Ovary (tissue), 9 donors: ENCODE data around the gene NEDD4L. TPM values are rescaled to one million over a fixed set of nuclear protein-coding genes. Genes with fewer than 3 reads are reported as not detected.

Source experiments
- DNase-seq, 5 donors: peaks; one replicate each; pipeline ENCODE4 v3.0.0-alpha.2; 2019 to 2020
- H3K27ac ChIP-seq, 2 donors: fragments of 200-600 bp; one replicate each; pipeline versions ENCODE4 v1.5.1 to v1.8.0; 2019 to 2022
- H3K27me3 ChIP-seq: fragments of 200-600 bp; one replicate; pipeline ENCODE4 v1.8.0; 2022
- H3K36me3 ChIP-seq: fragments of 200-600 bp; sonication (generic); one replicate; pipeline ENCODE4 v1.5.1; 2019
- H3K4me1 ChIP-seq: one replicate; pipeline ENCODE4 v1.8.1; 2013; ENCODE audit warnings: mild to moderate bottlenecking, moderate library complexity; ENCODE audit not compliant: insufficient read depth
- H3K4me3 ChIP-seq: fragments of 200-600 bp; sonication (generic); one replicate; pipeline ENCODE4 v1.5.1; 2017
- H3K9me3 ChIP-seq, 2 donors: fragments of 200-600 bp in 1 of 2; sonication (generic) in 1 of 2; one replicate each; pipeline versions ENCODE4 v1.5.1 to v1.8.1; 2013 to 2019; ENCODE audit warnings: mild to moderate bottlenecking in 1 of 2, moderate library complexity in 1 of 2
- EP300 ChIP-seq: sonication (generic); formaldehyde crosslinking; IDR thresholded peaks from one replicate; pipeline ENCODE4 v1.6.1; 2017; ENCODE audit warnings: antibody characterized with exemption
- POLR2A ChIP-seq: fragments of 450-650 bp; IDR thresholded peaks from one replicate; pipeline ENCODE4 v1.6.1; 2017; ENCODE audit warnings: antibody characterized with exemption, mild to moderate bottlenecking, moderate library complexity
- WGBS, 3 donors: extraction: QIAGEN DNeasy Blood & Tissue Kit in 1 of 3; methylation state at CpG; one replicate each; pipeline versions ENCODE4 v1.1.5 to v1.1.7; 2013 to 2017; 5-methylcytosine and 5-hydroxymethylcytosine counted together
- intact Hi-C, 4 donors: fragments of 100-400 bp; cut with DNase I; formaldehyde crosslinking; loops; one replicate each; pipeline versions ENCODE4 v1.11.0 to v1.15.1; 2022 to 2023
- polyA plus RNA-seq, 2 donors: library from polyadenylated mRNA; stranded (reverse); fragments of 200-250 nt in 1 of 2; fragments of 350-450 nt in 1 of 2; fragmentation: Illumina TruSeq in 1 of 2; extraction: RNeasy Lipid Tissue Mini Kit (QIAGEN cat#74804) in 1 of 2; gene quantifications; one replicate each; pipeline ENCODE4 v1.2.3, GENCODE V29; 2013 to 2014
- total RNA-seq, 7 donors: library from RNA; depleted of rRNA in 2 of 7; stranded (reverse); fragments of >200 nt in 2 of 7; fragmentation: NEBNext Ultra II Directional in 3 of 7; extraction: Animal tissue kit (Norgen Biotek cat#: 25700) in 3 of 7; gene quantifications; one replicate each; pipeline versions ENCODE4 v1.1.0 to v1.2.4, GENCODE V29; 2016 to 2023
- TF ChIP-seq, protein P1 (sequence below), 3 donors: fragments of 450-650 bp in 2 of 3; fragments of 200-600 bp in 1 of 3; IDR thresholded peaks; one replicate each; pipeline versions ENCODE4 v1.5.1 to v1.8.0; 2016 to 2022; ENCODE audit warnings: antibody characterized with exemption in 3 of 3, mild to moderate bottlenecking in 1 of 3
- donor health status: DM: no; HTN: no; CAD: no; lungs with moderate emphysema.
- donor health status: DM: no; HTN: no; CAD: no.
- donor health status: Bipolar disorder and iron deficiency.
- donor health status: DM: yes; HTN: yes; CAD: no.
- donor health status: DM: no; HTN: no; CAD: no.
- donor health status: DM: yes; HTN: yes; CAD: no.

Gene NEDD4L
- total and polyA plus RNA-seq, 9 donors, result 11.0 to 75.2 (median 18.2) TPM

- DNase-seq, result no peak
- Histone ChIP-seq H3K36me3 (no peaks in the 10 kb centered on the region), H3K4me3 (no peak overlapping the region), H3K4me1 (peaks cover 2% of the 10 kb centered on the region), H3K9me3 (no peaks in the 10 kb centered on the region), H3K27me3 (no peaks in the 10 kb centered on the region), H3K27ac (no peak overlapping the region)
- intact Hi-C loops, result no loop called here
- TF ChIP-seq POLR2A, result no peak
- no peak for TF ChIP-seq EP300
- TF ChIP-seq, protein P1, sequence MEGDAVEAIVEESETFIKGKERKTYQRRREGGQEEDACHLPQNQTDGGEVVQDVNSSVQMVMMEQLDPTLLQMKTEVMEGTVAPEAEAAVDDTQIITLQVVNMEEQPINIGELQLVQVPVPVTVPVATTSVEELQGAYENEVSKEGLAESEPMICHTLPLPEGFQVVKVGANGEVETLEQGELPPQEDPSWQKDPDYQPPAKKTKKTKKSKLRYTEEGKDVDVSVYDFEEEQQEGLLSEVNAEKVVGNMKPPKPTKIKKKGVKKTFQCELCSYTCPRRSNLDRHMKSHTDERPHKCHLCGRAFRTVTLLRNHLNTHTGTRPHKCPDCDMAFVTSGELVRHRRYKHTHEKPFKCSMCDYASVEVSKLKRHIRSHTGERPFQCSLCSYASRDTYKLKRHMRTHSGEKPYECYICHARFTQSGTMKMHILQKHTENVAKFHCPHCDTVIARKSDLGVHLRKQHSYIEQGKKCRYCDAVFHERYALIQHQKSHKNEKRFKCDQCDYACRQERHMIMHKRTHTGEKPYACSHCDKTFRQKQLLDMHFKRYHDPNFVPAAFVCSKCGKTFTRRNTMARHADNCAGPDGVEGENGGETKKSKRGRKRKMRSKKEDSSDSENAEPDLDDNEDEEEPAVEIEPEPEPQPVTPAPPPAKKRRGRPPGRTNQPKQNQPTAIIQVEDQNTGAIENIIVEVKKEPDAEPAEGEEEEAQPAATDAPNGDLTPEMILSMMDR (IDR thresholded peaks at IDR 0.05), result no peak
- 67 to 81% (median 78%) methylated on average over 3 of the region's 3 CpGs for WGBS, 3 donors
Observed at GRCh38 chr18:58069721-58070292, 25.8 kb downstream of the NEDD4L start.

- no peak overlapping the region for H3K4me3 ChIP-seq
- no peaks in the 10 kb centered on the region for H3K36me3 ChIP-seq
- DNase-seq, result no peak
- TF ChIP-seq, protein P1 (IDR thresholded peaks at IDR 0.05), result no peak
- no peaks in the 10 kb centered on the region for H3K27me3 ChIP-seq
- H3K27ac ChIP-seq, result no peak overlapping the region
- intact Hi-C loops, result no loop called here
- no peaks in the 10 kb centered on the region for H3K4me1 ChIP-seq
- 52 to 70% (median 66%) methylated on average over 2 of the region's 2 CpGs for WGBS, 3 donors
- H3K9me3 ChIP-seq, result no peaks in the 10 kb centered on the region
Observed at GRCh38 chr18:58076052-58076451, 32.0 kb downstream of the NEDD4L start.

DNA sequence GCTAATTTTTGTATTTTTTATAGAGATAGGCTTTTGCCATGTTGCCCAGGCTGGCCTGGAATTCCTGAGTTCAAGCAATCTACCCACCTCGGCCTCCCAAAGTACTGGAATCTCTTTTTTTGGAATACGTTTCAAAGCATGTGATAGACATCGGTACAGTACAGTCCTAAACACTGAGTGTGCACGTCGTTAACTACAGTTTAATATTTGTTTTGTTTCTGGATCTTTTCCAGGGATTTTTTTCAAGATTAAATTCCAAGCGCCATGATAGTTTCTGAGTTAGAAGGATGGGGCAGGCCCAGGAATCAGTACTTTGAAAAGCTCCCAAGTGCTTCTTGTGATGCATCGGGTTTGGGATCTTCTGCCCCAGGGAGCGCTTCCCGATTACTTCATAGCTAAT is 33.3 kb downstream of the NEDD4L start:
- no peaks in the 10 kb centered on the region for H3K9me3 ChIP-seq
- no peak overlapping the region for H3K4me3 ChIP-seq
- TF ChIP-seq, protein P1 (IDR thresholded peaks at IDR 0.05), result no peak
- TF ChIP-seq EP300 (no peak), POLR2A (no peak)
- no peak for DNase-seq
- H3K4me1 ChIP-seq, result no peaks in the 10 kb centered on the region
- no peak overlapping the region for H3K27ac ChIP-seq
- H3K36me3 ChIP-seq, result no peaks in the 10 kb centered on the region
- no peaks in the 10 kb centered on the region for H3K27me3 ChIP-seq
- intact Hi-C loops, result no loop called here
- WGBS, 3 donors, result 92 to 93% (median 92%) methylated on average over 9 of the region's 9 CpGs

DNA sequence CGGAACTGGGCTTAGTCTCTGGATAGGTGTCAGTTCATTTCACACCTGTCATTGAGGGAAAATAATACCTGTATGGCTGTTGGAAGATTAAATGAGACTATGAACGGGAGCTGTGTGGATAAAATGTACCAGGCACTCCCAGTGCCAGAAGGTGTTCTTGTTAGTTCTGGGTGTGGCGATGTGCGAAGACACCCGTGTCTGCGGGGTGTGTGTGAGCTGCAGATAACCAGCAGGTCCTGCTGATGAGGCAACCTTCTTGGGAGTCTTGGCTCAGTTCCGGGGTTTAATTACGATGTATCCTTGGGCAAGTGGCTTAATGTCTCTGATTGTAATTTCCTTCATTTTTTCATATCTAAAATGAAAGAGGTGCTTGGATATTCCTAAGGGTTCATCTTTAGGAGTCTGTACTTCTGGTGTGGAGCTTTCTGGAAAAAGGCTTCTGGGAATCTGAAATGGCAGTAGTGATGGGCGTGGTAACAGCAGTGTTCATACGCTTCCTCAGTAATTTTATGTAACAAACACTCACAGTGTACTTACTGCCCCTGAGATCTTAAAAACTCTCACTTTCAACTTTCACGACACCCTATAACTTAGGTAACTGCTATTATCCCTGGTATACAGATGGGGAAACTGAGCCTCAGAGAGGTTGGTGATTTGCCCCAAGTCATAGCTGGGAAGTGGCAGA is 35.0 kb downstream of the NEDD4L start:
- intact Hi-C loops, result no loop called here
- WGBS, 3 donors, result 92 to 93% (median 93%) methylated on average over 11 of the region's 11 CpGs

More for the DNA sequence above, 35.0 kb downstream of the NEDD4L start:
- no peak overlapping the region for H3K27ac ChIP-seq
- no peaks in the 10 kb centered on the region for H3K9me3 ChIP-seq
- no peak for DNase-seq
- H3K4me1 ChIP-seq, result no peaks in the 10 kb centered on the region
- H3K4me3 ChIP-seq, result no peak overlapping the region
- no peaks in the 10 kb centered on the region for H3K36me3 ChIP-seq
- TF ChIP-seq EP300 (no peak), POLR2A (no peak)
- TF ChIP-seq, protein P1 (IDR thresholded peaks at IDR 0.05), result no peak
- H3K27me3 ChIP-seq, result no peaks in the 10 kb centered on the region
